ENCODE measurements around the gene TTC9C. TPM values are rescaled to one million over a fixed set of nuclear protein-coding genes. Genes with fewer than 3 reads are reported as not detected.
"Not testable (repeated sequence)": the region's sequence is repeated elsewhere in the genome, so short reads cannot be mapped to it uniquely, and the experiment has no call there.

Gene TTC9C
- total and polyA plus RNA-seq, 2 donors, result 34.9 to 37.8 TPM

GRCh38 chr11:62752994-62753735 is 24.9 kb downstream of the TTC9C start:
- H3K4me3 ChIP-seq (ENCODE audit: low read length in 2 of 2), result peak overlapping the region; percentile 76 to 83

DNA sequence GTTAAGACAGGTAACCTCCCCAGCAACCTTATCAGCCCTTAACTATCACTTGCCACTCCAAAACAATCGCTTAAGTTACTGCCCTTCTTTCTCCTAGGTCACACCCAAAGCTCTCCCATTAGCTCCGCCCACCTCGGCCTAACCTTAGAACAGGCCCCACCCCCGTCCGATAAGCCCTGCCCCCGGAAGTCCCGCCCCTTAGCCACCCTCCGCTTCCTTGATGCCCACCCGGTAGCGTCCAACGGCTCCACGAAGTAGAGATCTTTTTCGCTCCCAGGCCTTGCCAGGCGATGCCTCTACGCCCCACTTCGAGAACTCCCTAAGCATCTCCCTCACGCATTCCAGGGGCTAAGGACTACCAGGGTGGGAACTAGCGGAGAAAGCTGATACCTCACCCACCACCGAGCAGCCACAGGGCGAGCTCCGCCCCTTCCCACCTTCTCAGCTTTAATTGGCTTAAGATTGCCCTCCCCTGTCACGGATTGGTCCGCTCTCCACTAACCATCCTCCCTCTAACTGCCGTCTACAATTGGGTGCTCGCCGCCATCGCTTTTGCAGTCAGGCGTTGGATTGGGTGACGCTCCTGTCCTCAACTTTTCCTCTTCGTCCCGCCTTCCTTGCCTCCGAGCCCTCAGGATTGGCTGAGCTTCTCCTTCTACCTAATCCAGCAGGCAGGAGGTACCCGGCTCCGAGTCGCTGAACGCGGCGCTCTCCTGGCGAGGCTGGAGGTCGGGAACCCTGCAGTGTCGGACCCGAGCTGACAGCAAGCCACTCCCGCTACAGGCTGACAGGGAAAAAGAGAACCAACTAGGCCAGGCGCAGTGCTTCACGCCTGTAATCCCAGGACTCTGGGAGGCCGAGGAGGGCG is 25.7 kb downstream of the TTC9C start, which contains the start of gene ZBTB3:
ZBTB3 (minus strand) TSS at position 425 of the 868 bp plus-strand sequence. CDS start 496 bp downstream, outside the sequence.
- under 1% methylated on average over 47 of the region's 47 CpGs for WGBS
- DNase-seq (ENCODE audit: low read depth in 6 of 9, low spot score in 9 of 9), result peak; percentile 95 to 99 (median 97)
- no peaks in the 10 kb centered on the region for H3K9me3 ChIP-seq (ENCODE audit: control insufficient read depth in 2 of 2, insufficient read depth in 1 of 2, low read length in 1 of 2)
- H3K4me3 ChIP-seq (ENCODE audit: low read length in 2 of 2), result peak within 1 kb of the TSS; percentile 76 to 83
- H3K36me3 ChIP-seq (ENCODE audit: control insufficient read depth in 2 of 2, insufficient read depth in 2 of 2, low read length in 1 of 2), result peaks cover 19% of the 10 kb centered on the region in 2 donors
- peak within 1 kb of the TSS; percentile 92 to 96 for H3K27ac ChIP-seq (ENCODE audit: low read depth in 1 of 2, low read length in 1 of 2)
- no peaks in the 10 kb centered on the region for H3K27me3 ChIP-seq (ENCODE audit: control insufficient read depth in 2 of 2, insufficient read depth in 1 of 2, low read length in 1 of 2)
- H3K4me1 ChIP-seq (ENCODE audit: control insufficient read depth in 2 of 2, insufficient read depth in 2 of 2, low read length in 2 of 2), result peaks cover 12 to 17% of the 10 kb centered on the region in 2 donors

More at GRCh38 chr11:62752994-62753735, 24.9 kb downstream of the TTC9C start:
- Histone ChIP-seq H3K4me1 (ENCODE audit: control insufficient read depth in 2 of 2, insufficient read depth in 2 of 2, low read length in 2 of 2) (peaks cover 12 to 17% of the 10 kb centered on the region in 2 donors), H3K27me3 (ENCODE audit: control insufficient read depth in 2 of 2, insufficient read depth in 1 of 2, low read length in 1 of 2) (no peaks in the 10 kb centered on the region), H3K36me3 (ENCODE audit: control insufficient read depth in 2 of 2, insufficient read depth in 2 of 2, low read length in 1 of 2) (peaks cover 23 to 24% of the 10 kb centered on the region in 2 donors), H3K27ac (ENCODE audit: low read depth in 1 of 2, low read length in 1 of 2) (peak overlapping the region; percentile 58 to 92), H3K9me3 (ENCODE audit: control insufficient read depth in 2 of 2, insufficient read depth in 1 of 2, low read length in 1 of 2) (no peaks in the 10 kb centered on the region)
- 80% methylated on average over 15 of the region's 15 CpGs for WGBS
- DNase-seq (ENCODE audit: low read depth in 6 of 9, low spot score in 9 of 9), result no peak

GRCh38 chr11:62755086-62755615 is 26.9 kb downstream of the TTC9C start:
- Histone ChIP-seq H3K27ac (ENCODE audit: low read depth in 1 of 2, low read length in 1 of 2) (no peak overlapping the region), H3K9me3 (ENCODE audit: control insufficient read depth in 2 of 2, insufficient read depth in 1 of 2, low read length in 1 of 2) (no peaks in the 10 kb centered on the region), H3K36me3 (ENCODE audit: control insufficient read depth in 2 of 2, insufficient read depth in 2 of 2, low read length in 1 of 2) (peaks cover 14 to 16% of the 10 kb centered on the region in 2 donors), H3K4me3 (ENCODE audit: low read length in 2 of 2) (no peak overlapping the region), H3K4me1 (ENCODE audit: control insufficient read depth in 2 of 2, insufficient read depth in 2 of 2, low read length in 2 of 2) (peaks cover 12 to 17% of the 10 kb centered on the region in 2 donors), H3K27me3 (ENCODE audit: control insufficient read depth in 2 of 2, insufficient read depth in 1 of 2, low read length in 1 of 2) (no peaks in the 10 kb centered on the region)
- WGBS, result 95% methylated on average over 10 of the region's 10 CpGs
- no peak for DNase-seq (ENCODE audit: low read depth in 6 of 9, low spot score in 9 of 9)

GRCh38 chr11:62757846-62758788 is 29.8 kb downstream of the TTC9C start:
- WGBS, result 91% methylated on average over 9 of the region's 9 CpGs

DNA sequence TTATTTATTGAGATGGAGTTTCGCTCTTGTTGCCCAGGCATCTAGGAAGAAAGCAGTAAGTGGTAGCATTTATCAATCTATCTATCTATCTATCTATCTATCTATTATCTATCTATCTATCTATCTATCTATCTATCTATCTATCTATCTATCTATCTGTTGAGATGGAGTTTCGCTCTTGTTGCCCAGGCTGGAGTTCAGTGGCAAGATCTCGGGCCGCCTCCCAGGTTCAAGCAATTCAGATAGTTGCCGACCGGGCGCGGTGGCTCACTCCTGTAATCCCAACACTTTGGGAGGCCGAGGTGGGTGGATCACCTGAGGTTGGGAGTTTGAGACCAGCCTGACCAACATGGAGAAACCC is 32.6 kb downstream of the TTC9C start:
- not testable (repeated sequence) for DNase-seq (ENCODE audit: low read depth in 6 of 9, low spot score in 9 of 9); H3K27me3 ChIP-seq (ENCODE audit: control insufficient read depth in 2 of 2, insufficient read depth in 1 of 2, low read length in 1 of 2); H3K9me3 ChIP-seq (ENCODE audit: control insufficient read depth in 2 of 2, insufficient read depth in 1 of 2, low read length in 1 of 2)
- H3K4me3 ChIP-seq (ENCODE audit: low read length in 2 of 2), result peak overlapping the region; percentile 90 to 93
- 41% methylated on average over 9 of the region's 9 CpGs for WGBS
- H3K4me1 ChIP-seq (ENCODE audit: control insufficient read depth in 2 of 2, insufficient read depth in 2 of 2, low read length in 2 of 2), result peaks cover 11 to 15% of the 10 kb centered on the region in 2 donors
- peaks cover 13 to 18% of the 10 kb centered on the region in 2 donors for H3K36me3 ChIP-seq (ENCODE audit: control insufficient read depth in 2 of 2, insufficient read depth in 2 of 2, low read length in 1 of 2)
- peak overlapping the region in 1 of 2 donors; percentile 42 for H3K27ac ChIP-seq (ENCODE audit: low read depth in 1 of 2, low read length in 1 of 2)

More at GRCh38 chr11:62757846-62758788, 29.8 kb downstream of the TTC9C start:
- Histone ChIP-seq H3K27me3 (ENCODE audit: control insufficient read depth in 2 of 2, insufficient read depth in 1 of 2, low read length in 1 of 2) (no peaks in the 10 kb centered on the region), H3K9me3 (ENCODE audit: control insufficient read depth in 2 of 2, insufficient read depth in 1 of 2, low read length in 1 of 2) (no peaks in the 10 kb centered on the region), H3K4me3 (ENCODE audit: low read length in 2 of 2) (no peak overlapping the region), H3K4me1 (ENCODE audit: control insufficient read depth in 2 of 2, insufficient read depth in 2 of 2, low read length in 2 of 2) (peaks cover 19 to 26% of the 10 kb centered on the region in 2 donors), H3K27ac (ENCODE audit: low read depth in 1 of 2, low read length in 1 of 2) (no peak overlapping the region), H3K36me3 (ENCODE audit: control insufficient read depth in 2 of 2, insufficient read depth in 2 of 2, low read length in 1 of 2) (peaks cover 5 to 9% of the 10 kb centered on the region in 2 donors)
- DNase-seq (ENCODE audit: low read depth in 6 of 9, low spot score in 9 of 9), result no peak

DNA sequence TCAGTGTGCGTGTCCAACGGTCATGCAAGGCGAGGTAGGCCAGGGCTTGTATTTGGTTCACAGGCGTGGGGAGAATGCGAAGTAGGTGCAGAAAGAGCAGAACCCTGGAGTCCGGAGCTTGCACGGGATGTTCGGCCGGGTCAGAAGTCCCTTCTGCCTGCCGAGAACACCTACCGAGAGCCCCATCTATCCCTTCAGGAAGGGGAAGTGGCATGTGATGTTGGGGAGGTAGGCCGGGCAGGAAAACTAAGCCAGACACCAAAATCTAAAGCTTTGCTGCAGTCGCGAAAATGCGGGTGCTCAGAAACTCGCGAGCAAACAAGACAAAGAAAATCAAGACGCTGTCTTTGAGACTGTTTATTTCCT is 42.5 kb downstream of the TTC9C start:
- H3K4me1 ChIP-seq (ENCODE audit: control insufficient read depth in 2 of 2, insufficient read depth in 2 of 2, low read length in 2 of 2), result peaks cover 5 to 22% of the 10 kb centered on the region in 2 donors
- no peaks in the 10 kb centered on the region for H3K9me3 ChIP-seq (ENCODE audit: control insufficient read depth in 2 of 2, insufficient read depth in 1 of 2, low read length in 1 of 2)
- no peaks in the 10 kb centered on the region for H3K27me3 ChIP-seq (ENCODE audit: control insufficient read depth in 2 of 2, insufficient read depth in 1 of 2, low read length in 1 of 2)
- H3K4me3 ChIP-seq (ENCODE audit: low read length in 2 of 2), result peak overlapping the region; percentile 84 to 85
- WGBS, result 3% methylated on average over 18 of the region's 18 CpGs
- peak overlapping the region; percentile 84 to 91 for H3K27ac ChIP-seq (ENCODE audit: low read depth in 1 of 2, low read length in 1 of 2)
- DNase-seq (ENCODE audit: low read depth in 6 of 9, low spot score in 9 of 9), result no peak
- H3K36me3 ChIP-seq (ENCODE audit: control insufficient read depth in 2 of 2, insufficient read depth in 2 of 2, low read length in 1 of 2), result peaks cover 19 to 32% of the 10 kb centered on the region in 2 donors

GRCh38 chr11:62771144-62772021 is 43.1 kb downstream of the TTC9C start, which contains the start of gene TAF6L:
Gene TAF6L, plus strand, starts transcription at chr11:62771396. Its CDS starts 4,388 bp downstream, at chr11:62775784.
- Histone ChIP-seq H3K27me3 (ENCODE audit: control insufficient read depth in 2 of 2, insufficient read depth in 1 of 2, low read length in 1 of 2) (no peaks in the 10 kb centered on the region), H3K36me3 (ENCODE audit: control insufficient read depth in 2 of 2, insufficient read depth in 2 of 2, low read length in 1 of 2) (peaks cover 19 to 32% of the 10 kb centered on the region in 2 donors), H3K27ac (ENCODE audit: low read depth in 1 of 2, low read length in 1 of 2) (peak within 1 kb of the TSS; percentile 84 to 91), H3K4me1 (ENCODE audit: control insufficient read depth in 2 of 2, insufficient read depth in 2 of 2, low read length in 2 of 2) (peaks cover 5 to 22% of the 10 kb centered on the region in 2 donors), H3K9me3 (ENCODE audit: control insufficient read depth in 2 of 2, insufficient read depth in 1 of 2, low read length in 1 of 2) (no peaks in the 10 kb centered on the region), H3K4me3 (ENCODE audit: low read length in 2 of 2) (peak within 1 kb of the TSS; percentile 84 to 85)
- peak; percentile 79 to 95 (median 88) for DNase-seq (ENCODE audit: low read depth in 6 of 9, low spot score in 9 of 9)
- 4% methylated on average over 60 of the region's 60 CpGs for WGBS

Data from thymus (tissue), 11 donors.